Right lobe of liver (tissue), 4 donors: ENCODE measurements around the gene DUS3L.

ENCODE experiments used
- POLR2A ChIP-seq: fragments of 450-650 bp; IDR thresholded peaks from one replicate; pipeline ENCODE4 v1.6.1; 2017; ENCODE audit warnings: antibody characterized with exemption, mild to moderate bottlenecking
- TF ChIP-seq, protein P1 (sequence below), 4 donors: fragments of 200-600 bp in 3 of 4; fragments of 450-650 bp in 1 of 4; IDR thresholded peaks; one replicate each; pipeline versions ENCODE4 v1.5.1 to v1.8.0; 2016 to 2022; ENCODE audit warnings: antibody characterized with exemption in 4 of 4, mild to moderate bottlenecking in 2 of 4
- donor health status: DM: no; HTN: no; CAD: no.
- donor health status: DM: no; HTN: no; CAD: no.
- donor health status: DM: no; HTN: yes; CAD: no.

DNA sequence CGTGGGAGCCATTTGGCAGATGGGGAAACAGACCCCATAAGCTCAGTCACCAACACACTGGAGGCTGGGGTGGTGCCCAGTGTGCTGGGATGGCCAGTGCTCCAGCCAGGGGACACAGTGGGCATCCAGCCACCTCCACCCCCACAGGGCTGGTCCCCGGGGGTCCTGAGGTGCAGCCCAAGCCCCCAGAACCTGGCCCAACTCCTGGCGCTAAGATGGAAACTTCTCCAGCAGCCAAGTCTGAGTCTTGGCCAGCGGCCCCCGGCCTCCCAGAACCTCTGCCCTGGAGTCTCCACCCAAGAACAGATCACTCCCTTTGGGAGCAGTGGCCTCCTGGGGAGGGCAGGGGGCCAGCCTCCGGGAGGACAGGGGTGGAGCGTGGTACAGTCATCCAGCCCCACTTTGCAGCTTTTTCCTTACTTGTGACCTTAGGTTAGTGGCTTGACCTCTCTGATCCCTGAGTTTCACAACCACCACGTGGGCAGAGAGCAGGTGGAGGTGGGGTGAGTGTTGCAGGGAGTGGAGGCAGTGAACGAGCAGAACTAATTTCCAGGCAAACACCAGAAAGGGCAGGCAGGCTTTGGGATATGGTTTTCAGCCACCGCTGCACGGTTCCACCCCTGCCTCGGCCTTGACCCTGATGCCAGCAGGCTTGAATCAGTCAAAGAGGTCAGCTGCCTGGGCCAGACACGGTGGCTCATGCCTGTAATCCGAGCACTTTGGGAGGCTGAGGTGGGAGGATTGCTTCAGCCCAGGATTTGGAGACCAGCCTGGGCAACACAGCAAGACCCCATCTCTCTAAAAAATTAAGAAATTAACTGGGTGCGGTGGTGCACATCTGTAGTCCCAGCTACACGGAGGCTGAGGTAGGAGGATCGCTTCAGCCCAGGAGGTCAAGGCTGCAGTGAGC, 9.7 kb upstream of the DUS3L start:
- TF ChIP-seq, protein P1, sequence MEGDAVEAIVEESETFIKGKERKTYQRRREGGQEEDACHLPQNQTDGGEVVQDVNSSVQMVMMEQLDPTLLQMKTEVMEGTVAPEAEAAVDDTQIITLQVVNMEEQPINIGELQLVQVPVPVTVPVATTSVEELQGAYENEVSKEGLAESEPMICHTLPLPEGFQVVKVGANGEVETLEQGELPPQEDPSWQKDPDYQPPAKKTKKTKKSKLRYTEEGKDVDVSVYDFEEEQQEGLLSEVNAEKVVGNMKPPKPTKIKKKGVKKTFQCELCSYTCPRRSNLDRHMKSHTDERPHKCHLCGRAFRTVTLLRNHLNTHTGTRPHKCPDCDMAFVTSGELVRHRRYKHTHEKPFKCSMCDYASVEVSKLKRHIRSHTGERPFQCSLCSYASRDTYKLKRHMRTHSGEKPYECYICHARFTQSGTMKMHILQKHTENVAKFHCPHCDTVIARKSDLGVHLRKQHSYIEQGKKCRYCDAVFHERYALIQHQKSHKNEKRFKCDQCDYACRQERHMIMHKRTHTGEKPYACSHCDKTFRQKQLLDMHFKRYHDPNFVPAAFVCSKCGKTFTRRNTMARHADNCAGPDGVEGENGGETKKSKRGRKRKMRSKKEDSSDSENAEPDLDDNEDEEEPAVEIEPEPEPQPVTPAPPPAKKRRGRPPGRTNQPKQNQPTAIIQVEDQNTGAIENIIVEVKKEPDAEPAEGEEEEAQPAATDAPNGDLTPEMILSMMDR (IDR thresholded peaks at IDR 0.05): no peak
- TF ChIP-seq POLR2A: no peak
